ENCODE results near the gene TPPP2.

- TF ChIP-seq CTCF (IDR thresholded peaks at IDR 0.05) (no peak), POLR2A (IDR thresholded peaks at IDR 0.05) (no peak)
Measured at GRCh38 chr14:21026988-21027315, 3.1 kb upstream of the TPPP2 start.
